Gastroesophageal sphincter (tissue), 4 donors: ENCODE measurements around the gene FAM163B. TPM values are rescaled to one million over a fixed set of nuclear protein-coding genes. Genes with fewer than 3 reads are reported as not detected.

Experiments
- ATAC-seq: fragments of 150-250 bp; one replicate; pipeline ENCODE4 v1.9.1; 2016; ENCODE audit warnings: mild to moderate bottlenecking, moderate library complexity
- H3K27ac ChIP-seq, 4 donors: fragments of 200-600 bp; sonication (generic) in 3 of 4; 1 replicate in 3 of 4; 2 replicates in 1 of 4; pipeline ENCODE4 v1.5.1; 2016 to 2019
- H3K27me3 ChIP-seq: fragments of 200-600 bp; sonication (generic); one replicate; pipeline ENCODE4 v1.5.1; 2019
- H3K36me3 ChIP-seq, 2 donors: fragments of 200-600 bp; sonication (generic); one replicate each; pipeline ENCODE4 v1.5.1; 2019; ENCODE audit warnings: control low read depth in 1 of 2
- H3K4me1 ChIP-seq, 3 donors: fragments of 200-600 bp; sonication (generic); 1 replicate in 2 of 3; 2 replicates in 1 of 3; pipeline ENCODE4 v1.5.1; 2016 to 2019; ENCODE audit warnings: control low read depth in 2 of 3
- H3K4me3 ChIP-seq, 2 donors: fragments of 200-600 bp; sonication (generic); one replicate each; pipeline ENCODE4 v1.5.1; 2019; ENCODE audit warnings: mild to moderate bottlenecking in 1 of 2, moderate library complexity in 1 of 2
- H3K9me3 ChIP-seq, 3 donors: fragments of 200-600 bp; sonication (generic); one replicate each; pipeline ENCODE4 v1.5.1; 2017 to 2019; ENCODE audit warnings: control low read depth in 2 of 3
- EP300 ChIP-seq: sonication (generic); formaldehyde crosslinking; IDR thresholded peaks from one replicate; pipeline ENCODE4 v1.6.1; 2017; ENCODE audit warnings: antibody characterized with exemption, mild to moderate bottlenecking
- POLR2A ChIP-seq, 2 donors: fragments of 450-650 bp; IDR thresholded peaks; one replicate each; pipeline ENCODE4 v1.6.1; 2017; ENCODE audit warnings: antibody characterized with exemption in 2 of 2, mild to moderate bottlenecking in 2 of 2, moderate library complexity in 1 of 2
- POLR2AphosphoS5 ChIP-seq: sonication (generic); formaldehyde crosslinking; IDR thresholded peaks from one replicate; pipeline ENCODE4 v1.6.1; 2017; ENCODE audit warnings: antibody characterized with exemption
- WGBS, 2 donors: methylation state at CpG; one replicate each; pipeline ENCODE4 v1.1.5; 2018; ENCODE audit warnings: low coverage in 1 of 2; 5-methylcytosine and 5-hydroxymethylcytosine counted together
- total RNA-seq, 4 donors: library from RNA; depleted of rRNA; stranded (reverse); fragments of >200 nt; gene quantifications; one replicate each; pipeline ENCODE4 v1.1.0, GENCODE V29; 2016
- TF ChIP-seq, protein P1 (sequence below), 4 experiments: fragments of 200-600 bp in 2 of 4; fragments of 450-650 bp in 2 of 4; sonication (generic) in 1 of 4; IDR thresholded peaks; one replicate each; pipeline ENCODE4 v1.5.1; 2017 to 2019; ENCODE audit warnings: antibody characterized with exemption in 4 of 4, mild to moderate bottlenecking in 2 of 4, moderate library complexity in 2 of 4

Gene FAM163B
- total RNA-seq, 4 donors from 2014 or later = not detected

DNA sequence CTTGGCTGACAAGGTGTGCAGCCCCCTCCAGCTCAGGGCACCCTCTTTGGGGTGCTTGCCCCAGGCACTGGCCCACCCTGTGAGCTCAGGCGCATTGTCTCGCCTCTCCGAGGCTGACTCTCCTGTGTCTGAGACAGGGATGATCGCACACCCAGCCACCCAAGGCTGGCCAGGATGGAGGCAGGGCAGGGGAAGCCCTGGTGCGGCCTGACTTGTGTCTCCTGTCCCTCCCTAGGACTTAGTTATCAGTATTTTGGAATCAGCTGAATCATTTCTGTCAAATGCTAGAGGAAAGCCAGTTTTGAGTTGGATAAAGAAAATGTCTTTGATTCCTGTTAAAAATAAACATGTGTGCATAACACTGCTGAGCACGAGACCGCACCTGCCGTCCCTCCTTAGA lies 24.5 kb upstream of the FAM163B start:
- 0 to 52% methylated on average over 2 to 6 of the region's 8 CpGs for WGBS, 2 donors
- Histone ChIP-seq H3K27ac (no peak overlapping the region), H3K4me1 (peaks cover 0 to 6% (median 0%) of the 10 kb centered on the region in 3 donors), H3K9me3 (no peaks in the 10 kb centered on the region), H3K4me3 (no peak overlapping the region), H3K27me3 (peaks cover 89% of the 10 kb centered on the region), H3K36me3 (no peaks in the 10 kb centered on the region)
- TF ChIP-seq, protein P1, sequence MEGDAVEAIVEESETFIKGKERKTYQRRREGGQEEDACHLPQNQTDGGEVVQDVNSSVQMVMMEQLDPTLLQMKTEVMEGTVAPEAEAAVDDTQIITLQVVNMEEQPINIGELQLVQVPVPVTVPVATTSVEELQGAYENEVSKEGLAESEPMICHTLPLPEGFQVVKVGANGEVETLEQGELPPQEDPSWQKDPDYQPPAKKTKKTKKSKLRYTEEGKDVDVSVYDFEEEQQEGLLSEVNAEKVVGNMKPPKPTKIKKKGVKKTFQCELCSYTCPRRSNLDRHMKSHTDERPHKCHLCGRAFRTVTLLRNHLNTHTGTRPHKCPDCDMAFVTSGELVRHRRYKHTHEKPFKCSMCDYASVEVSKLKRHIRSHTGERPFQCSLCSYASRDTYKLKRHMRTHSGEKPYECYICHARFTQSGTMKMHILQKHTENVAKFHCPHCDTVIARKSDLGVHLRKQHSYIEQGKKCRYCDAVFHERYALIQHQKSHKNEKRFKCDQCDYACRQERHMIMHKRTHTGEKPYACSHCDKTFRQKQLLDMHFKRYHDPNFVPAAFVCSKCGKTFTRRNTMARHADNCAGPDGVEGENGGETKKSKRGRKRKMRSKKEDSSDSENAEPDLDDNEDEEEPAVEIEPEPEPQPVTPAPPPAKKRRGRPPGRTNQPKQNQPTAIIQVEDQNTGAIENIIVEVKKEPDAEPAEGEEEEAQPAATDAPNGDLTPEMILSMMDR (IDR thresholded peaks at IDR 0.05) = no peak
- TF ChIP-seq POLR2A (IDR thresholded peaks at IDR 0.05) (no peak), EP300 (no peak), POLR2AphosphoS5 (no peak)
- ATAC-seq = no peak

DNA sequence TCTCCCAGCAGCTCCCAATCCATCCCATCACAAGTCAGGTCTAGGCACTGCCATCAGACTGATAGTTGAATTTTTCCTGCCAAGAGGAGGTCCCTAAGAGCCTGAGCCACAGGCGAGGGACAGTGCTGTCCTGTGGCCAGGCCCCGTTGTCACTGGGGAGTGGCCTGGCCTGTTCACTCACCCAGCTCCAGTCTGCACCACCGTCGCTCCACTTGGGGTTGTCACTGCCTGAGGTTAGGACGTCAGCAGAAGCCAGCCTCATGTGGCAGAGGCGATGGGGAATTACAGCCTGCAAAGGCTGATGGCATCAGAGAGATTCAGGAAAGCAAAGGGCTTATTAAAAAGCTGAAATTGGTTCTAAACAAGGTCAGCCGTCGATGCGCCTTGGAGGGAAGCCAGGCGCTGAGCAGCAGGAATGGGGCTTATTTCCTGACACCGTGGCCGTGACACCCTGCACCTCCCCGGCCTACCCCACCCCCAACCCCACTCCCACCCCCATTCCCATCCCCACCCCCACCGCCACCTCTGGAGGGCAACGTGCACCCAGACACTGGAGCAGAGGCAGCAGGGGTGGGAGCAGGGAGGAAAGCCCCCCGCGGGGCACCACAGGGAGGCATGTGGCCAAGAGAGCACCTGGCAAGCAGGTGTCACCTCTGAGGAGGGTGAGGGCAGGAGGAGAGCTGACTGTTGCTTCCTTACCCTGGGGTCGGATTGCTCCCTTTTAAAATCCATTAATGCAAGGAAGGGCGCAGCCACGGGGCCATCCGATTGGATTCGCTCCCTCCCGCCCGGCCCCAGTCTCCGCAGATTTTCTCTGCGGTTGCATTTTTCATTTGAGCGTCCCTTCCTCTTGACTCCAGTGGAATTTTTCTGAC lies 23.9 kb upstream of the FAM163B start:
- Histone ChIP-seq H3K4me3 (no peak overlapping the region), H3K9me3 (no peaks in the 10 kb centered on the region), H3K27me3 (peaks cover 84% of the 10 kb centered on the region), H3K4me1 (peaks cover 0 to 6% (median 0%) of the 10 kb centered on the region in 3 donors), H3K36me3 (no peaks in the 10 kb centered on the region), H3K27ac (no peak overlapping the region)
- no peak for ATAC-seq
- 55 to 57% methylated on average over 7 to 17 of the region's 27 CpGs for WGBS, 2 donors
- TF ChIP-seq, protein P1 (IDR thresholded peaks at IDR 0.05) = no peak
- TF ChIP-seq POLR2AphosphoS5 = no peak
- no peak for TF ChIP-seq POLR2A (IDR thresholded peaks at IDR 0.05)
- TF ChIP-seq EP300 = no peak

DNA sequence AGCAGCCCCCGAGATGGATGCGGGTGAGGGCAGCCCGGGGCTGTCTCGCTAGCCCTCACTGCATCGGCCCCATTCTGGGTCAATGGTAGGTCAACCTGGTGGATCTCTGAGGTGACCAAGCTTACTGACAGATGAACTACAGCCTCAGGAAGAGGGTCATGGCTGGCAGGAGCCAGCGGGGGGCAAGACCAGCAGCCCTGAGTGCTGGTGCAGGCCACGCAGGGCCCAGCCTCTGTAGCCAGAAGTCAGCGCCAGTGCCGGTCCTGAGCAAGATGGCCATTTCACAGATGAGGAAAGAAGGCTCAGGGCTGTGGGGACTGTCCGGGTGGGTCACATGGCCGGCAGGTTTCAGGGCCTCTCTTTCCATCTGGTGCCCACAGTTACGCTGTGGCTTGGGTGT lies 21.9 kb upstream of the FAM163B start:
- peaks cover 66% of the 10 kb centered on the region for H3K27me3 ChIP-seq
- no peak for ATAC-seq
- no peak for TF ChIP-seq POLR2AphosphoS5
- TF ChIP-seq, protein P1 (IDR thresholded peaks at IDR 0.05) = no peak
- TF ChIP-seq POLR2A (IDR thresholded peaks at IDR 0.05) = no peak
- TF ChIP-seq EP300 = no peak
- no peak overlapping the region for H3K27ac ChIP-seq
- peaks cover 0 to 6% (median 0%) of the 10 kb centered on the region in 3 donors for H3K4me1 ChIP-seq
- no peak overlapping the region for H3K4me3 ChIP-seq
- WGBS, 2 donors = 94% methylated on average over 6 of the region's 12 CpGs; no CpG with 5 or more reads in 1 of the 2 donors
- peaks cover 0 to 10% (median 0%) of the 10 kb centered on the region in 3 donors for H3K9me3 ChIP-seq
- no peaks in the 10 kb centered on the region for H3K36me3 ChIP-seq

DNA sequence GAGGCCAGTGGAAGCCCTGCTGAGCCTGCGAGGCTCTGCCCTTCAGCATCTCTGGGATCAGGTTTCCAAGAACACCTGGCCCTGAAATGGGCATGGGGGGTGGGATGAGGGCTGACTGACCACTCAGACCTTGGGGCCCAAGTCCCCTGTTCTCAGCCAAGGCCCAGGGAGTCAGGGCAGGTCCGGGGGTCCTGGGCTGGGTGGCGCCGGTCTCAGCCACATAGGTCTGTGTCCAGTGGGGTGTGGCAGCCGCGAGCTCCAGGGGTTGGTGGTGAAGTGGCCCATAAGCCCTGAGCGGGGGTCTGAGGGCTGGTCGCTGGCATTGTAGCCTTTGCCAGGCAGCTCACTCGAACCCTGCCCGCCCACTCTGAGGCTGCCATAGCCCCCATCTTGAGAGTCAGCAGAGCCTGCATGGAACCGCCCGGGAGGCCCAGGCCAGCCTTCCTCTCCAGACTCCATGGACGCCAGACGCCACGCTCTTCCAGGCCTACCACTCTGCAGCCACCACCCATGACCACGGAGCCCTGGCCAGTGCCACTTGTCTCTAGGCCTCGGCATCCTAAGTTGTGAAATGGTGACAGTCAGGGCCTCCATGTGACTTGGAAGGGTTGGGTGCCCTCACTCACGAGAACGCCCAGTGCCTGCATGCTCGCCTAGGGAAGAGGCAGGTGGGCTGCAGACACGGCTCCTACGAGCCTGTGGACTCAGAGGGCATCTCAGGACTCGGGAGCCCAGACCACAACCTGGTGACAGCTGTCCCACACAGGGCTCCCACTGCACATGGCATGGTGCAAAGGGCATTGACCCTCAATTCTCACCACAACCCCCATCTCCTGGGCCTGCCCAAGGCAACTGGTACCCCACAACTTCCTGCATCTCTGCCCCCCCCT lies 20.3 kb upstream of the FAM163B start:
- H3K27me3 ChIP-seq = peaks cover 57% of the 10 kb centered on the region
- H3K4me1 ChIP-seq = peaks cover 0 to 6% (median 0%) of the 10 kb centered on the region in 3 donors
- no peak overlapping the region for H3K27ac ChIP-seq
- WGBS, 2 donors = no CpG with 5 or more reads among the region's 23 CpGs
- H3K36me3 ChIP-seq = no peaks in the 10 kb centered on the region
- ATAC-seq = no peak
- TF ChIP-seq, protein P1 (IDR thresholded peaks at IDR 0.05) = no peak
- TF ChIP-seq POLR2A (IDR thresholded peaks at IDR 0.05) (no peak), POLR2AphosphoS5 (no peak)
- H3K9me3 ChIP-seq = peaks cover 0 to 21% (median 0%) of the 10 kb centered on the region in 3 donors
- no peak overlapping the region for H3K4me3 ChIP-seq
